ENCODE results near the gene HNRNPH3.

Gene HNRNPH3

GRCh38 chr10:68366600-68366999 lies 34.7 kb downstream of the HNRNPH3 start:
- no peak for TF ChIP-seq CTCF (IDR thresholded peaks at IDR 0.05)

- no peak for TF ChIP-seq CTCF (IDR thresholded peaks at IDR 0.05)
These were observed 35.3 kb downstream of the HNRNPH3 start for GRCh38 chr10:68367121-68367520.

DNA sequence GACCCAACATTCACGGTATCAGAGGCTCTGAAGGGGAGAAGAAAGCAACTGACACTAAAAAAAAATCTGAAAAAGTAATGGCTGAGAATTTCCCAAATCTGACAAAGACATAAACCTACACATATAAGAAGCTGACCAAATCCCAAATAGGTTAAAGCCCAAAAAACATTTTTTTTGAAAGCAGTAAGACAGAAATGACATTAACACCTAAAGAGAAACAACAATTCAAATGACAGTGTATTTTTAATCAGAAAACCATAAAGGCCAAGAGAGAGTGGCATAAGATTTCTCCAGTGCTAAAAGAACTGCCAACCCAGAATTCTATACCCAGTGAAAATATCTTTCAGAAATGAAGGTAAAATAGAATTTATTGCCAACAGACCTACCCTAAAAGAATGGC lies 39.7 kb downstream of the HNRNPH3 start:
- no peak for TF ChIP-seq CTCF (IDR thresholded peaks at IDR 0.05)

- TF ChIP-seq CTCF (IDR thresholded peaks at IDR 0.05), result no peak
These were observed 53.9 kb downstream of the HNRNPH3 start for GRCh38 chr10:68385740-68386139.
